ENCODE data around the gene LAMTOR3.
"Not testable (repeated sequence)": the region's sequence is repeated elsewhere in the genome, so short reads cannot be mapped to it uniquely, and the experiment has no call there.

Gene LAMTOR3

DNA sequence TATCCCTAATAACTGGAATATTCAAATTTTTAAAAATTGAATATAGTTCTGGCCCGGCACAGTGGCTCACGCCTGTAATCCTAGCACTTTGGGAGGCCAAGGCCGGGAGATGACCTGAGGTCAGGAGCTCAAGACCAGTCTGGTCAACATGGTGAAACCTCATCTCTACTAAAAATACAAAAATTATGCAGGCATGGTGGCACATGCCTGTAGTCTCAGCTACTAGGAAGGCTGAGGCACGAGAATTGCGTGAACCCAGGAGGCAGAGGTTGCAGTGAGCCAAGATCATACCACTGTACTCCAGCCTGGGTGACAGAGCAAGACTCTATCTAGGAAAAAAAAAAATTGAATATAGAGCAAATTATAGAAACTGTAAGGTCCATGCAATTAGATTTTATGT lies 64.2 kb downstream of the LAMTOR3 start:
- DNase-seq (ENCODE audit: low spot score), result not testable (repeated sequence)

DNA sequence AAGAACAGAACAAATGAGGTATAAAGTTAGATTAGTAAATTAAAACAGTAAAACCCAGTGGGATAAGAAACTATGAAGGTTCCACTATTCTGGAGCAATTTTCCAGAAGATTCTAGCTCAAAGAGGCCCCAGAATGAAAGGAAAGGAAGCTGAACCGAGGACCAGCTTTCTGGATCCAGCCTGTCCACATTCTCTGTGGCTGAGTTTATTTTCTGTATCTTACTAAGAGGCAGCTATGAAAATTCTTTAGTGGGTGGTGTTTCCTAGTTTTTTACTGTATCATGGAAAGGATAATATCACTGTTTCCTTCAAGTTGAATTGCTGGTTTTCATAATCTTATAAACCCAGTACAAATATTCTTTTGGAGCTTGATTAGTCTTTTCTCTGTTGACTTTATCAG lies 65.8 kb downstream of the LAMTOR3 start:
- no peak for DNase-seq (ENCODE audit: low spot score)
